RWPE2 (cell line): ENCODE measurements around the gene CFLAR.

Experiments used
- ATAC-seq: fragments of 200-7000 bp; cut with Tn5 transposase; 3 replicates; pipeline ENCODE4 v1.9.1; 2021; ENCODE audit warnings: low read depth
- DNase-seq: peaks from one replicate; pipeline ENCODE4 v3.0.0-alpha.2; 2020; ENCODE audit warnings: low spot score
- H3K27ac ChIP-seq: fragments of 450-650 bp; 2 replicates; pipeline ENCODE4 v1.5.1; 2017; ENCODE audit warnings: mild to moderate bottlenecking; ENCODE audit not compliant: poor library complexity, severe bottlenecking
- H3K27me3 ChIP-seq: fragments of 250-450 bp; sonication (Bioruptor Pico); 2 replicates; pipeline ENCODE4 v1.5.1; 2021; ENCODE audit warnings: mild to moderate bottlenecking, moderate library complexity; ENCODE audit not compliant: insufficient read depth, poor library complexity, severe bottlenecking
- H3K36me3 ChIP-seq: fragments of 250-450 bp; sonication (Bioruptor Pico); 2 replicates; pipeline ENCODE4 v1.5.1; 2020; ENCODE audit warnings: low read depth, mild to moderate bottlenecking, moderate library complexity
- H3K4me1 ChIP-seq: fragments of 250-450 bp; sonication (Bioruptor Pico); 2 replicates; pipeline ENCODE4 v1.5.1; 2021; ENCODE audit warnings: mild to moderate bottlenecking, moderate library complexity; ENCODE audit not compliant: insufficient read depth, poor library complexity, severe bottlenecking
- H3K4me3 ChIP-seq: fragments of 250-450 bp; sonication (Bioruptor Pico); 2 replicates; pipeline ENCODE4 v1.5.1; 2021; ENCODE audit warnings: mild to moderate bottlenecking, moderate library complexity; ENCODE audit not compliant: severe bottlenecking
- H3K9me3 ChIP-seq: fragments of 250-450 bp; sonication (Bioruptor Pico); 2 replicates; pipeline ENCODE4 v1.5.1; 2021; ENCODE audit warnings: mild to moderate bottlenecking, moderate library complexity; ENCODE audit not compliant: severe bottlenecking
- TF ChIP-seq, protein P1 (sequence below): fragments of 450-650 bp; IDR thresholded peaks from one replicate; pipeline ENCODE4 v1.5.1; 2017; ENCODE audit warnings: mild to moderate bottlenecking, moderate library complexity; ENCODE audit not compliant: poor library complexity, severe bottlenecking

CFLAR gene

DNA sequence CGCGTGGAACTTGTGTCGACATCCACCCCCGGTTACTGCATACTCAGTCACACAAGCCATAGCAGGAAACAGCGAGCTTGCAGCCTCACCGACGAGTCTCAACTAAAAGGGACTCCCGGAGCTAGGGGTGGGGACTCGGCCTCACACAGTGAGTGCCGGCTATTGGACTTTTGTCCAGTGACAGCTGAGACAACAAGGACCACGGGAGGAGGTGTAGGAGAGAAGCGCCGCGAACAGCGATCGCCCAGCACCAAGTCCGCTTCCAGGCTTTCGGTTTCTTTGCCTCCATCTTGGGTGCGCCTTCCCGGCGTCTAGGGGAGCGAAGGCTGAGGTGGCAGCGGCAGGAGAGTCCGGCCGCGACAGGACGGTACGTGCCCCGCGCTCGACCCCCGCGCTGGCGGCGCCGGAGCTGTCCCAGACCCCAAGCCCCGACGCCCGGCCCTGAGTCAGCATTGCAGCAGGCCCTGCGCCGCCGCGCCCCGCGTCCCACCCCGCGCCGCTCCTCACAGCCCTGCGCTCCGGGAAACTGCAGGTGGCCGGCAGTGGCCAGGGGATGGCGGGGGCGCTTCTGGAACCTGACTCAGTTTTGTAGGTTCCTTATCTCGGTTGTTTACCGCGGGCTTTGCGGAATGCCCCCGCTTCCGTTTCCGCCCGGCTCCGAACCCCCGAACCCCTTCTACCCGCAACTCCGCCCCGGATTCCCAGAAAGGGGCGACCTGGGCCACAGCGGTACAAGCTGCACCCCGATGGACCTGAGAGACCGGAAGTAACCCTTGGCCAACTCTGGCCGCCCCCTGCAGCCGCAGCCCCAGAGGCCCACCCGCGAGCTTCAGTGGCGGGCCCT lies at the start of gene CFLAR:
Gene CFLAR, plus strand, starts transcription at position 50 of the 844 bp plus-strand sequence. CDS start 13,702 bp downstream, outside the sequence.
- peak; percentile 49 for ATAC-seq
- Histone ChIP-seq H3K4me1 (peaks cover 12% of the 10 kb centered on the region), H3K4me3 (peak within 1 kb of the TSS; percentile 54)

DNA sequence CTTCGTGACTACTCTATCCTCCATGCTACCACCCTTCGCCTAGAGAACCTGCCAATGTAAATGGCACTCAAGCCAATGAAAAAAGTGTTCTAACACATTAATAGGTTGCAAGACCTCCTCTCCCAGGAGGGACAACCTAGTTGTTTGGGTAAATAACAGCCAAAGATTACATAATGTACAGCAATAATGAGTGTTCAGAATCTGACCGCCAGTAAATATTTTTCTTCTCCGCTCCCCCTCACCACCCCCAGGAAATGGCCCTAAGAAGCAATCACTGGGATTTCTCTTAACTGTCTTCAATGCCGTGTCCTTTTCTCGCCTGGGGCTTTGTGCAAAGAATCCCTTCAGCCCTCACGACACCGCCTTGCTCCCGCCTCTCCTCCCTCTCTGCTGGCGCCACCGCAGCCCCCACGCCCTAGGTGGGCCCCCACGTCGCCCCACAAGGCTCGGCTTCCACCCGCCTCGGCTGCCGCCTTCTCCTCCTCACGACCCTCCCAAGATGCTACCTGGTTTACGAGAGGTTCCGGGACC lies 45.0 kb upstream of the CFLAR start:
- DNase-seq = no peak
- Histone ChIP-seq H3K27ac (peak overlapping the region; percentile 68), H3K27me3 (no peaks in the 10 kb centered on the region), H3K9me3 (no peaks in the 10 kb centered on the region), H3K4me3 (peak overlapping the region; percentile 96), H3K36me3 (no peaks in the 10 kb centered on the region), H3K4me1 (peaks cover 24% of the 10 kb centered on the region)
- TF ChIP-seq, protein P1, sequence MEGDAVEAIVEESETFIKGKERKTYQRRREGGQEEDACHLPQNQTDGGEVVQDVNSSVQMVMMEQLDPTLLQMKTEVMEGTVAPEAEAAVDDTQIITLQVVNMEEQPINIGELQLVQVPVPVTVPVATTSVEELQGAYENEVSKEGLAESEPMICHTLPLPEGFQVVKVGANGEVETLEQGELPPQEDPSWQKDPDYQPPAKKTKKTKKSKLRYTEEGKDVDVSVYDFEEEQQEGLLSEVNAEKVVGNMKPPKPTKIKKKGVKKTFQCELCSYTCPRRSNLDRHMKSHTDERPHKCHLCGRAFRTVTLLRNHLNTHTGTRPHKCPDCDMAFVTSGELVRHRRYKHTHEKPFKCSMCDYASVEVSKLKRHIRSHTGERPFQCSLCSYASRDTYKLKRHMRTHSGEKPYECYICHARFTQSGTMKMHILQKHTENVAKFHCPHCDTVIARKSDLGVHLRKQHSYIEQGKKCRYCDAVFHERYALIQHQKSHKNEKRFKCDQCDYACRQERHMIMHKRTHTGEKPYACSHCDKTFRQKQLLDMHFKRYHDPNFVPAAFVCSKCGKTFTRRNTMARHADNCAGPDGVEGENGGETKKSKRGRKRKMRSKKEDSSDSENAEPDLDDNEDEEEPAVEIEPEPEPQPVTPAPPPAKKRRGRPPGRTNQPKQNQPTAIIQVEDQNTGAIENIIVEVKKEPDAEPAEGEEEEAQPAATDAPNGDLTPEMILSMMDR = no peak
- ATAC-seq = peak; percentile 7

More for the DNA sequence above, at the start of gene CFLAR:
- TF ChIP-seq, protein P1 = no peak
- Histone ChIP-seq H3K27ac (peak within 1 kb of the TSS; percentile 96), H3K36me3 (no peaks in the 10 kb centered on the region), H3K27me3 (no peaks in the 10 kb centered on the region), H3K9me3 (no peaks in the 10 kb centered on the region)
- peak; percentile 62 for DNase-seq

DNA sequence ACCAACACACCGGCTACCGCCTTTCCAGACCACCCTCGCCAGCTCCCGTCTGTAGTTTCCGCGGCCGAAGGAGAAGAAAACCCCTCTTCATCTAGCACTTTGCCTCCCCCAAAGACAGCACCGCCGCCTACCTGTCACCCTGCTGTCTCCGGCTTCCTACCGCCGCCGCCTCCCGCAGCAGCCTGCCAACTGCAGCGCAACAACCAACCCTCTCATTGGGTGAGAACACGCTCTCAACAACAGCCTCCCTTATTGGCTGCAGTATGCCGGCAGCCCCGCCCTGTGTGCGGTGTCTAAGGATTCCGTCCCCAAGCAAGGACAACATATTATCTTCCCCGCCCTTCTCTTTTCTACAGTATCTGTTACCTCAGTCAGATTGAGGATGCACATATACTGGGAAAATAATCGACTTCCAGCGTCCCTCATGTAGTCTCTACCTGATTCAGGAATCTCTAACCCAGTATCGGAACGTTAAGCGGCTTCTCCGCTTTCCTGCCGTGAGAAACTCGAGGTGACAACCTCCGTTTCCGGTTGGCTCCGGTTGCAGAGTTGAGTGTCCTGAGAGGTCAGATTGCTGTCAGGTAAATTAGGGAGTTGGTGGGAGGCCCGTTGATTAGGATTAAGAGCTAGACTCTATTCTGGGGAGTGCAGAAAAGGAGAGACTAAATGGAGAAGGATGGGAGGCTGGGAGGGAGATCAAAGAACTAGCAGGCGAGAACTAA lies 44.3 kb upstream of the CFLAR start, which contains the start of the genes HYCC2 and NDUFB3:
Gene HYCC2, minus strand, starts transcription at position 193 of the 722 bp plus-strand sequence. CDS start 47,662 bp downstream, outside the sequence.
Gene NDUFB3, plus strand, starts transcription at position 523 of the 722 bp plus-strand sequence. CDS start 6,882 bp downstream, outside the sequence.
- Histone ChIP-seq H3K27ac (peak within 1 kb of the TSS; percentile 68), H3K27me3 (no peaks in the 10 kb centered on the region), H3K36me3 (no peaks in the 10 kb centered on the region), H3K4me3 (peak within 1 kb of the TSS; percentile 96), H3K9me3 (no peaks in the 10 kb centered on the region), H3K4me1 (peaks cover 24% of the 10 kb centered on the region)
- ATAC-seq (peak; percentile 92), DNase-seq (peak; percentile 87)
- TF ChIP-seq, protein P1 = peak; percentile 16

DNA sequence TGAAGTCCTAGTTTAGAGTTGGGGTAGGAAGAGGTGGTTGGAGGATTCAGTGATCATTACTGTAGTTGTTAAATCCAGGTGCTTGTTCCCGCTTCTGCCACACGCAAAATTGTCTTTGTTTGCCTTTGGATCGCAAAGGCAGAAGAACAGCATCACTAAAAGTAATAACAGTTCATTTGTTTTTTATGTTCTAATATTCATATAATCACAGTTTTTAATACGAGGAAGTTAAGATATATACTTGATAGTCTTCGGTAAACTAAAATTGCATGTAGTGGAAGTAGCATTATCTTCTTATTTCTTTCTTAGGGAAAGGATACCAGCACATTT lies 43.8 kb upstream of the CFLAR start:
- ATAC-seq (peak; percentile 23), DNase-seq (no peak)
- H3K4me3 ChIP-seq = peak overlapping the region; percentile 96
- 0 out of 2 replicates have a peak, but pooled peaks cover under 1% of the 10 kb centered on the region for H3K36me3 ChIP-seq
- H3K9me3 ChIP-seq = no peaks in the 10 kb centered on the region
- H3K27ac ChIP-seq = peak overlapping the region; percentile 68
- TF ChIP-seq, protein P1 = no peak
- no peaks in the 10 kb centered on the region for H3K27me3 ChIP-seq
- H3K4me1 ChIP-seq = peaks cover 24% of the 10 kb centered on the region
